H1 (cell line): Measurements from ENCODE around the gene OSBPL5. TPM values are rescaled to one million over a fixed set of nuclear protein-coding genes. Genes with fewer than 3 reads are reported as not detected.

Source experiments
- ATF2 ChIP-seq: IDR thresholded peaks from 2 replicates; pipeline ENCODE4 v1.6.1; 2012; ENCODE audit warnings: low read length, inconsistent platforms
- JUND ChIP-seq: IDR thresholded peaks from 2 replicates; pipeline ENCODE4 v1.6.1; 2011; ENCODE audit warnings: mild to moderate bottlenecking, improper control_type of control experiment, low read length
- polyA plus RNA-seq, 7 experiments: library from polyadenylated mRNA; depleted of rRNA in 3 of 7; stranded (reverse) in 5 of 7; unstranded in 2 of 7; fragments of >200 nt in 5 of 7; fragments of 200-250 nt in 2 of 7; gene quantifications; 1 replicate in 5 of 7; 2 replicates in 1 of 7; 4 replicates in 1 of 7; pipeline versions ENCODE4 v1.2.1 to v1.2.3, GENCODE V29; 2011 to 2013; ENCODE audit warnings: missing spikeins in 2 of 7, mixed read lengths in 2 of 7
- total RNA-seq: library from RNA; stranded (reverse); fragmentation: NEBNext Ultra II Directional; extraction: Animal tissue kit (Norgen Biotek cat#: 25700); gene quantifications from 2 replicates; pipeline ENCODE4 v1.2.1, GENCODE V29; 2021

The OSBPL5 gene
- total and polyA plus RNA-seq, 2 of the 8 experiments (the other 6 are each of a cell fraction or from before 2014, with no cell fraction given) = 3.4 to 9.9 TPM

GRCh38 chr11:3143136-3143880 is 21.8 kb downstream of the OSBPL5 start (continued):
- no peak for TF ChIP-seq ATF2
- no peak for TF ChIP-seq JUND
